Natural killer cell (primary cell): ENCODE data around the gene DERL3. TPM values are rescaled to one million over a fixed set of nuclear protein-coding genes. Genes with fewer than 3 reads are reported as not detected.
A peak's percentile ranks its signal among the peaks of the same experiment; 100 is the strongest.

ENCODE experiments used
- ATAC-seq, 3 donors: fragments of 150-1000 bp in 2 of 3; fragments of 200-7000 bp in 1 of 3; cut with Tn5 transposase; 1 replicate in 1 of 3; 2 replicates in 2 of 3; pipeline ENCODE4 v1.10.0; 2021; ENCODE audit warnings: mild to moderate bottlenecking in 2 of 3, moderate library complexity in 2 of 3
- DNase-seq, 2 donors: peaks; one replicate each; pipeline versions ENCODE4 v3.0.0 to v3.0.0-alpha.2; 2013 to 2021; ENCODE audit warnings: mixed read lengths in 1 of 2
- H3K27ac ChIP-seq: one replicate; pipeline ENCODE4 v1.5.1; 2013; ENCODE audit warnings: mild to moderate bottlenecking, low read length
- H3K27me3 ChIP-seq: one replicate; pipeline ENCODE4 v1.6.1; 2013; ENCODE audit warnings: low read length; ENCODE audit not compliant: control insufficient read depth, insufficient read depth
- H3K36me3 ChIP-seq: one replicate; pipeline ENCODE4 v1.6.1; 2013; ENCODE audit warnings: low read length; ENCODE audit not compliant: control insufficient read depth, insufficient read depth
- H3K4me1 ChIP-seq: one replicate; pipeline ENCODE4 v1.6.1; 2013; ENCODE audit warnings: low read length; ENCODE audit not compliant: control insufficient read depth, insufficient read depth
- H3K4me3 ChIP-seq: one replicate; pipeline ENCODE4 v1.5.1; 2013; ENCODE audit warnings: low read length
- H3K9me3 ChIP-seq: one replicate; pipeline ENCODE4 v1.6.1; 2013; ENCODE audit warnings: low read length; ENCODE audit not compliant: control insufficient read depth, insufficient read depth
- H3K27ac Mint-ChIP-seq, 2 donors: one replicate each; pipeline ENCODE4 v1.8.0; 2022; ENCODE audit warnings: mild to moderate bottlenecking in 2 of 2, mixed read lengths in 2 of 2, moderate library complexity in 1 of 2
- H3K27me3 Mint-ChIP-seq, 2 donors: one replicate each; pipeline ENCODE4 v1.8.0; 2022; ENCODE audit warnings: low read depth in 2 of 2, mixed read lengths in 2 of 2
- H3K36me3 Mint-ChIP-seq: one replicate; pipeline ENCODE4 v1.8.0; 2022; ENCODE audit warnings: mixed read lengths
- H3K4me1 Mint-ChIP-seq, 2 donors: one replicate each; pipeline ENCODE4 v1.8.0; 2022; ENCODE audit warnings: mixed read lengths in 2 of 2
- H3K4me3 Mint-ChIP-seq: one replicate; pipeline ENCODE4 v1.8.0; 2022; ENCODE audit warnings: mild to moderate bottlenecking, moderate library complexity, mixed read lengths
- H3K9me3 Mint-ChIP-seq, 2 donors: one replicate each; pipeline ENCODE4 v1.8.0; 2022; ENCODE audit warnings: mixed read lengths in 2 of 2
- WGBS: methylation state at CpG from one replicate; pipeline ENCODE4 v1.1.7; 2013; ENCODE audit warnings: missing lambda C conversion rate; ENCODE audit not compliant: insufficient coverage; 5-methylcytosine and 5-hydroxymethylcytosine counted together
- intact Hi-C: fragments of 100-400 bp; cut with micrococcal nuclease; formaldehyde crosslinking; loops from one replicate; pipeline ENCODE4 v1.14.2; 2022
- total RNA-seq, 4 donors: library from RNA; stranded (reverse); fragments of 120-200 nt in 1 of 4; gene quantifications; one replicate each; pipeline versions ENCODE4 v1.2.3 to v1.2.4, GENCODE V29; 2013 to 2022
- TF ChIP-seq, protein P1 (sequence below): fragments of 200-600 bp; IDR thresholded peaks from one replicate; pipeline ENCODE4 v1.8.0; 2022; ENCODE audit warnings: antibody characterized with exemption

DERL3 gene
- total RNA-seq, 3 donors from 2014 or later (not counting 1 experiment from before 2014, with no cell fraction given) = 0.88 to 24.5 (median 1.3) TPM

DNA sequence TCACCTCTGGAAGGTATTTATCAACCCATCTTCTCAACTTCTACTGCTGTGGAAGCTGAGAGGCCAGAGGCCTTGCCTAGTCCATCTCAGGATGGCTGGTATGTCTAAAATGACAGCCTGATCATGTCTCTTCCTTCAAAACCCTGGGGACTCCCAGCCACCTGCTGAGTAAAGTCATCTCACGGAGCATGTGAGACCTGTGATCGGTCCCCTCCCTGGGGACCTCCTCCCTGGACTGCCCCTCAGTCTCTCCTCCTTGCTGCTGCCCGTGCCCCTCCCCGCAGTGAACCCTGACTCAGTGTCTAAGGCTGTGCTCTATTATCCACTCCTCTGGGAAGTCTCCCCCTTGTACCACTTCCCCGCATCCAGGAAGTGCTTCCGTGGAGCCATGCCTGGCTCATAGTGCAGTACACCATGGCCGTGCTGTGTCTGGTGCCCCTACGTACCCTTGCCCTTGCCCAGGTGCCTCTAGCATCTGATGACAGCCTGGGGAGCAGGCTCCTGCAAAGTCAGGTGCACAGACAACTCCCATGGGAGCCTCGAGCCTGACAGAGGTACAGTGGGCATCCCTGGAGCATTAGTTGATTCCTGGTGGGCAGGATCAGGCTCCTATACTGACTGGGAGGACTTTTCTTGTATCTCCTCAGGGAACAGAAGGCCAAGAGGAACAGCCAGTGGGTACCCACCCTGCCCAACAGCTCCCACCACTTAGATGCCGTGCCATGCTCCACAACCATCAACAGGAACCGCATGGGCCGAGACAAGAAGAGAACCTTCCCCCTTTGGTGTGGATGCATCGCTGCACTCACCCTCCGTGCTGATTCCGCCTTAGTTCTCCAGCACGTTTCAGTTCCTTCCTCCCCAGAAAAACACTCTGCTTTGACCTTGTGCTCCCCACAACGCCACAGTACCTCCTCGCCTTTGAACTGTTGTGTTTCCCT, 38.2 kb downstream of the DERL3 start:
- ATAC-seq = no peak
- Mint-ChIP-seq H3K4me1 (peaks cover 0 to 11% of the 10 kb centered on the region in 2 donors), H3K27ac (no peak overlapping the region), H3K36me3 (no peaks in the 10 kb centered on the region), H3K4me3 (no peak overlapping the region), H3K9me3 (no peaks in the 10 kb centered on the region), H3K27me3 (no peaks in the 10 kb centered on the region)
- TF ChIP-seq, protein P1, sequence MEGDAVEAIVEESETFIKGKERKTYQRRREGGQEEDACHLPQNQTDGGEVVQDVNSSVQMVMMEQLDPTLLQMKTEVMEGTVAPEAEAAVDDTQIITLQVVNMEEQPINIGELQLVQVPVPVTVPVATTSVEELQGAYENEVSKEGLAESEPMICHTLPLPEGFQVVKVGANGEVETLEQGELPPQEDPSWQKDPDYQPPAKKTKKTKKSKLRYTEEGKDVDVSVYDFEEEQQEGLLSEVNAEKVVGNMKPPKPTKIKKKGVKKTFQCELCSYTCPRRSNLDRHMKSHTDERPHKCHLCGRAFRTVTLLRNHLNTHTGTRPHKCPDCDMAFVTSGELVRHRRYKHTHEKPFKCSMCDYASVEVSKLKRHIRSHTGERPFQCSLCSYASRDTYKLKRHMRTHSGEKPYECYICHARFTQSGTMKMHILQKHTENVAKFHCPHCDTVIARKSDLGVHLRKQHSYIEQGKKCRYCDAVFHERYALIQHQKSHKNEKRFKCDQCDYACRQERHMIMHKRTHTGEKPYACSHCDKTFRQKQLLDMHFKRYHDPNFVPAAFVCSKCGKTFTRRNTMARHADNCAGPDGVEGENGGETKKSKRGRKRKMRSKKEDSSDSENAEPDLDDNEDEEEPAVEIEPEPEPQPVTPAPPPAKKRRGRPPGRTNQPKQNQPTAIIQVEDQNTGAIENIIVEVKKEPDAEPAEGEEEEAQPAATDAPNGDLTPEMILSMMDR = no peak
- peaks cover 23% of the 10 kb centered on the region for H3K4me1 ChIP-seq
- H3K27me3 ChIP-seq = no peaks in the 10 kb centered on the region
- H3K4me3 ChIP-seq = no peak overlapping the region
- H3K9me3 ChIP-seq = no peaks in the 10 kb centered on the region
- H3K27ac ChIP-seq = peak overlapping the region; percentile 57
- no peak for DNase-seq
- intact Hi-C loops = no loop called here
- peaks cover 60% of the 10 kb centered on the region for H3K36me3 ChIP-seq
- WGBS = 78% methylated on average over 18 of the region's 18 CpGs

DNA sequence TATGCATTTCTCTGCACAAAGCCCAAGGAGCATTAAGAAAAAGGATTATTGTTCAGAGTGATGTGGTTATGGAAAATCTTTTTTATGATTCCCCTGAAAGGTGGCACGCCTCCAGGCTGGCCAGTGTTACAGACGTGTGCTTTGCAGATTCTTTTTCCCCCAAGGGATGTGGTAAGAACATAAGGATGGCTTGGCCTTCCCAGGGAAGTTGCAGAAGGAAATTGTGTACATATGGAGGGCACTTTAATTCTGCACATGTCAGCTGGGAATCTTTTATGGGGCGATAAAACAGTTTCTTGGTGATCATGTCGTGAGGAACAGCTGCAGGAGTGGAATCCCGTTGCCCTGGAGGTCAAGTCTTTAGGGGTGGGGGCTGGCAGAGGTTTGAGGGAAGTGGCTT, 42.3 kb downstream of the DERL3 start:
- Histone ChIP-seq H3K27ac (no peak overlapping the region), H3K9me3 (no peaks in the 10 kb centered on the region), H3K27me3 (no peaks in the 10 kb centered on the region), H3K36me3 (peaks cover 51% of the 10 kb centered on the region), H3K4me1 (peaks cover 13% of the 10 kb centered on the region), H3K4me3 (no peak overlapping the region)
- intact Hi-C loops = no loop called here
- Mint-ChIP-seq H3K36me3 (peaks cover 6% of the 10 kb centered on the region), H3K9me3 (no peaks in the 10 kb centered on the region), H3K4me3 (no peak overlapping the region), H3K27me3 (no peaks in the 10 kb centered on the region), H3K4me1 (peaks cover 18 to 19% of the 10 kb centered on the region in 2 donors), H3K27ac (no peak overlapping the region)
- no peak for DNase-seq
- WGBS = 87% methylated on average over 5 of the region's 5 CpGs
- ATAC-seq = no peak
- TF ChIP-seq, protein P1 = no peak

- Histone ChIP-seq H3K9me3 (no peaks in the 10 kb centered on the region), H3K27ac (no peak overlapping the region), H3K27me3 (no peaks in the 10 kb centered on the region), H3K36me3 (peaks cover 39% of the 10 kb centered on the region), H3K4me3 (no peak overlapping the region), H3K4me1 (peaks cover 1% of the 10 kb centered on the region)
- TF ChIP-seq, protein P1 = no peak
- Mint-ChIP-seq H3K36me3 (peaks cover 6% of the 10 kb centered on the region), H3K27ac (peak overlapping the region; percentile 31 to 40), H3K9me3 (no peaks in the 10 kb centered on the region), H3K4me3 (no peak overlapping the region), H3K4me1 (peaks cover 27 to 28% of the 10 kb centered on the region in 2 donors), H3K27me3 (no peaks in the 10 kb centered on the region)
- intact Hi-C loops = no loop called here
- WGBS = 97% methylated on average over 7 of the region's 8 CpGs
- DNase-seq (no peak), ATAC-seq (no peak)
Observed at GRCh38 chr22:23793326-23793725, 45.5 kb downstream of the DERL3 start.
